K562 (cell line): ENCODE results near the gene TMEM204. TPM values are rescaled to one million over a fixed set of nuclear protein-coding genes. Genes with fewer than 3 reads are reported as not detected.

ENCODE experiments used
- ATAC-seq: fragments of 200-7000 bp; cut with Tn5 transposase; 3 replicates; pipeline ENCODE4 v1.9.1; 2020; ENCODE audit warnings: moderate library complexity
- BruUV-seq: library from RNA; stranded (reverse); fragments of 400-500 nt; replicated peaks from 2 replicates; lab custom pipeline; 2021; lab: Mats Ljungman, UMichigan
- CTCF ChIA-PET: fragments of 300-600 bp; formaldehyde crosslinking; extraction: SDS; loops from one replicate; lab custom pipeline; 2021; ENCODE audit warnings: low intra/inter-chr PET ratio; lab: Yijun Ruan, JAX
- POLR2A ChIA-PET: fragments of 300-600, 350-650 bp; sonication (Branson Sonifier 250); formaldehyde crosslinking; extraction: SDS; loops from one replicate; lab custom pipeline; 2021; ENCODE audit warnings: antibody characterized with exemption, inconsistent platforms; lab: Yijun Ruan, JAX
- DNase-seq, 4 experiments: peaks; one replicate each; pipeline versions ENCODE4 v3.0.0 to v3.0.0-alpha.2; 2011 to 2018; ENCODE audit warnings: low spot score in 3 of 4, mixed read lengths in 3 of 4; ENCODE audit errors: extremely low read depth in 1 of 4
- FAIRE-seq: peaks from 2 replicates; lab custom pipeline; 2011; peaks lifted over from hg19 to GRCh38; lab: Jason Lieb, UNC
- H2AFZ ChIP-seq: 2 replicates; pipeline ENCODE4 v1.6.0; 2011; ENCODE audit warnings: low read depth, low read length, control low read depth, inconsistent platforms
- H3K27ac ChIP-seq: fragments of 200-600 bp; 3 replicates; pipeline ENCODE4 v1.8.0; 2011; ENCODE audit warnings: low read depth, mild to moderate bottlenecking, control low read depth, inconsistent platforms, low read length, moderate library complexity, mixed read lengths; ENCODE audit errors: extremely low read depth
- H3K27me3 ChIP-seq, 2 experiments: fragments of 300-600 bp in 1 of 2; 2 replicates in 1 of 2; 3 replicates in 1 of 2; pipeline versions ENCODE4 v1.6.0 to v1.8.0; 2011; ENCODE audit warnings: inconsistent platforms in 2 of 2, low read length in 2 of 2, mild to moderate bottlenecking in 1 of 2, mixed read lengths in 1 of 2, moderate library complexity in 1 of 2; ENCODE audit not compliant: control insufficient read depth in 2 of 2, insufficient read depth in 2 of 2
- H3K36me3 ChIP-seq: fragments of 300-600 bp; 3 replicates; pipeline ENCODE4 v1.8.0; 2011; ENCODE audit warnings: mild to moderate bottlenecking, low read length, inconsistent platforms; ENCODE audit not compliant: control insufficient read depth, insufficient read depth
- H3K4me1 ChIP-seq, 2 experiments: fragments of 200-600 bp in 1 of 2; replicated peaks in 1 of 2; 2 replicates in 1 of 2; 3 replicates in 1 of 2; pipeline versions ENCODE4 v1.5.1 to v1.8.0; 2011; ENCODE audit warnings: inconsistent platforms in 2 of 2, low read length in 2 of 2, mild to moderate bottlenecking in 1 of 2, mixed read lengths in 1 of 2, moderate library complexity in 1 of 2; ENCODE audit not compliant: control insufficient read depth in 2 of 2, insufficient read depth in 2 of 2
- H3K4me2 ChIP-seq: 2 replicates; pipeline ENCODE4 v1.6.1; 2011; ENCODE audit warnings: low read length, control low read depth, inconsistent platforms, mixed read lengths; ENCODE audit not compliant: insufficient read depth
- H3K4me3 ChIP-seq: fragments of 200-600 bp; sonication (generic), shearing (Covaris generic); 2 replicates; pipeline ENCODE4 v1.5.1; 2016; ENCODE audit warnings: control low read depth, inconsistent platforms
- H3K79me2 ChIP-seq: fragments of 200-600 bp; 3 replicates; pipeline ENCODE4 v1.8.0; 2011; ENCODE audit warnings: low read length, inconsistent platforms; ENCODE audit not compliant: control insufficient read depth, insufficient read depth
- H3K9ac ChIP-seq, 2 experiments: 2 replicates each; pipeline versions ENCODE4 v1.6.0 to v1.6.1; 2011; ENCODE audit warnings: low read depth in 2 of 2, low read length in 2 of 2, control low read depth in 1 of 2, inconsistent platforms in 1 of 2, mild to moderate bottlenecking in 1 of 2, mixed read lengths in 1 of 2; ENCODE audit not compliant: insufficient read depth in 1 of 2
- H3K9me1 ChIP-seq: one replicate; pipeline ENCODE4 v1.6.0; 2011; ENCODE audit warnings: inconsistent platforms, mild to moderate bottlenecking, low read length, moderate library complexity; ENCODE audit not compliant: control insufficient read depth, insufficient read depth
- H3K9me3 ChIP-seq: replicated peaks from 2 replicates; pipeline ENCODE4 v1.5.1; 2011; ENCODE audit warnings: low read depth, low read length, inconsistent platforms; ENCODE audit not compliant: control insufficient read depth, insufficient read depth
- H4K20me1 ChIP-seq: replicated peaks from 2 replicates; pipeline ENCODE4 v1.6.1; 2011; ENCODE audit warnings: low read length, inconsistent platforms, mixed read lengths; ENCODE audit not compliant: control insufficient read depth, insufficient read depth
- MED1 ChIP-seq: sonication (generic); formaldehyde crosslinking; IDR thresholded peaks from 2 replicates; pipeline ENCODE4 v1.8.1; 2023; ENCODE audit warnings: missing genetic modification reagents, borderline replicate concordance
- NR1H2 ChIP-seq: sonication (generic); formaldehyde crosslinking; IDR thresholded peaks from 2 replicates; pipeline ENCODE4 v1.4.0; 2020; ENCODE audit warnings: mild to moderate bottlenecking, missing genetic modification reagents
- POLR2G ChIP-seq: fragments of 200-400 bp; formaldehyde crosslinking; IDR thresholded peaks from 2 replicates; pipeline ENCODE4 v1.6.1; 2017; ENCODE audit warnings: low read depth, mild to moderate bottlenecking, antibody characterized with exemption, low read length, moderate library complexity
- RBFOX2 ChIP-seq: fragments of 200-400 bp; formaldehyde crosslinking; IDR thresholded peaks from 2 replicates; pipeline ENCODE4 v1.6.1; 2017; ENCODE audit warnings: low read depth, mild to moderate bottlenecking, low read length, moderate library complexity
- RBM22 ChIP-seq: fragments of 200-400 bp; formaldehyde crosslinking; IDR thresholded peaks from 2 replicates; pipeline ENCODE4 v1.6.1; 2018; ENCODE audit warnings: low read length, low read depth; ENCODE audit not compliant: poor library complexity, severe bottlenecking
- SMARCE1 ChIP-seq: fragments of 450-650 bp; IDR thresholded peaks from 2 replicates; pipeline ENCODE4 v1.7.1; 2016; ENCODE audit warnings: mild to moderate bottlenecking
- TAF1 ChIP-seq: IDR thresholded peaks from 2 replicates; pipeline ENCODE4 v1.6.1; 2011; ENCODE audit warnings: mild to moderate bottlenecking, low read length, moderate library complexity; ENCODE audit not compliant: insufficient read depth, control insufficient read depth, severe bottlenecking; ENCODE audit errors: extremely low read depth
- ZNF24 ChIP-seq: fragments of 450-650 bp; IDR thresholded peaks from 2 replicates; pipeline ENCODE4 v1.6.1; 2016
- WGBS: fragments of 100-300 bp; shearing (Covaris generic); methylation state at CpG from one replicate; pipeline ENCODE4 v1.1.6; 2016; ENCODE audit warnings: low coverage, mixed read lengths; ENCODE audit not compliant: insufficient coverage; ENCODE audit errors: missing lambda C conversion rate; 5-methylcytosine and 5-hydroxymethylcytosine counted together
- in situ Hi-C: fragments of 300-500 bp; cut with MboI; formaldehyde crosslinking; loops from 4 replicates; pipeline ENCODE4 v1.15.0; 2018; ENCODE audit warnings: inconsistent platforms, mixed read lengths
- intact Hi-C: fragments of 100-400 bp; cut with micrococcal nuclease; formaldehyde crosslinking; loops from 2 replicates; pipeline ENCODE4 v1.14.2; 2022
- polyA plus RNA-seq, 8 experiments: library from polyadenylated mRNA; depleted of rRNA in 4 of 8; stranded (reverse) in 5 of 8; unstranded in 3 of 8; fragments of >200 nt; fragmentation: Nextera tagmentation in 2 of 8; fragmentation: Illumina TruSeq in 1 of 8; extraction: Ambion mirVana in 2 of 8; extraction: Trizol in 1 of 8; gene quantifications; 2 replicates each; pipeline versions ENCODE4 v1.2.1 to v1.2.3, GENCODE V29; 2011 to 2014; ENCODE audit warnings: inconsistent platforms in 1 of 8, missing spikeins in 1 of 8
- total RNA-seq, 7 experiments: library from RNA; depleted of rRNA in 6 of 7; stranded (reverse); fragments of >200 nt in 6 of 7; fragmentation: Illumina TruSeq in 2 of 7; extraction: Trizol in 2 of 7; gene quantifications; 2 replicates each; pipeline versions ENCODE4 v1.2.1 to v1.2.3, GENCODE V29; 2011 to 2021; ENCODE audit warnings: low replicate concordance in 1 of 7
- TF ChIP-seq, protein P1 (sequence below): fragments of 450-650 bp; IDR thresholded peaks from one replicate; pipeline ENCODE4 v1.6.1; 2018; ENCODE audit warnings: mild to moderate bottlenecking, moderate library complexity; ENCODE audit not compliant: partially characterized antibody
- TF ChIP-seq, protein P2 (sequence below): fragments of 250-450 bp; sonication (Bioruptor Pico); IDR thresholded peaks from 2 replicates; pipeline ENCODE4 v1.8.0; 2021; ENCODE audit warnings: borderline replicate concordance, mild to moderate bottlenecking, moderate library complexity; ENCODE audit not compliant: poor library complexity, severe bottlenecking
- TF ChIP-seq, protein P3 (sequence below): sonication (generic); formaldehyde crosslinking; IDR thresholded peaks from 2 replicates; pipeline ENCODE4 v1.9.0; 2022; ENCODE audit warnings: mild to moderate bottlenecking, missing genetic modification reagents
- TF ChIP-seq, protein P4 (sequence below): fragments of 450-650 bp; IDR thresholded peaks from 2 replicates; pipeline ENCODE4 v1.6.1; 2016; ENCODE audit warnings: borderline replicate concordance

The TMEM204 gene
- total and polyA plus RNA-seq, 9 of the 15 experiments (the other 6 are each of a cell fraction or from before 2014, with no cell fraction given): 0.04 to 0.18 TPM; not detected in 7

- in situ Hi-C loops: no loop called here
- DNase-seq (no peak), FAIRE-seq (no peak)
- Histone ChIP-seq H3K79me2 (no peaks in the 10 kb centered on the region), H3K9me1 (no peaks in the 10 kb centered on the region), H4K20me1 (no peaks in the 10 kb centered on the region), H3K27ac (no peak overlapping the region)
- POLR2A ChIA-PET: interaction anchor here (0.6 to 1.3 kb wide), 3 partner anchors 9 to 151 kb away, joined by 3 to 4 read pairs (median 4); no protein-coding TSS in a partner anchor
- TF ChIP-seq, protein P1, sequence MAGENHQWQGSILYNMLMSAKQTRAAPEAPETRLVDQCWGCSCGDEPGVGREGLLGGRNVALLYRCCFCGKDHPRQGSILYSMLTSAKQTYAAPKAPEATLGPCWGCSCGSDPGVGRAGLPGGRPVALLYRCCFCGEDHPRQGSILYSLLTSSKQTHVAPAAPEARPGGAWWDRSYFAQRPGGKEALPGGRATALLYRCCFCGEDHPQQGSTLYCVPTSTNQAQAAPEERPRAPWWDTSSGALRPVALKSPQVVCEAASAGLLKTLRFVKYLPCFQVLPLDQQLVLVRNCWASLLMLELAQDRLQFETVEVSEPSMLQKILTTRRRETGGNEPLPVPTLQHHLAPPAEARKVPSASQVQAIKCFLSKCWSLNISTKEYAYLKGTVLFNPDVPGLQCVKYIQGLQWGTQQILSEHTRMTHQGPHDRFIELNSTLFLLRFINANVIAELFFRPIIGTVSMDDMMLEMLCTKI: no peak
- TF ChIP-seq TAF1 (no peak), RBM22 (peak; percentile 15), MED1 (CRISPR knock-in tag) (no peak), RBFOX2 (peak; percentile 46; the same call in 1 of the 2 replicates), NR1H2 (CRISPR knock-in tag) (no peak), POLR2G (peak; percentile 53; the same call in 1 of the 2 replicates), ZNF24 (no peak), SMARCE1 (no peak)
- TF ChIP-seq, protein P2, sequence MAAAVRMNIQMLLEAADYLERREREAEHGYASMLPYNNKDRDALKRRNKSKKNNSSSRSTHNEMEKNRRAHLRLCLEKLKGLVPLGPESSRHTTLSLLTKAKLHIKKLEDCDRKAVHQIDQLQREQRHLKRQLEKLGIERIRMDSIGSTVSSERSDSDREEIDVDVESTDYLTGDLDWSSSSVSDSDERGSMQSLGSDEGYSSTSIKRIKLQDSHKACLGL: no peak
- TF ChIP-seq, protein P3, sequence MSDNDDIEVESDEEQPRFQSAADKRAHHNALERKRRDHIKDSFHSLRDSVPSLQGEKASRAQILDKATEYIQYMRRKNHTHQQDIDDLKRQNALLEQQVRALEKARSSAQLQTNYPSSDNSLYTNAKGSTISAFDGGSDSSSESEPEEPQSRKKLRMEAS: no peak
- TF ChIP-seq, protein P4, sequence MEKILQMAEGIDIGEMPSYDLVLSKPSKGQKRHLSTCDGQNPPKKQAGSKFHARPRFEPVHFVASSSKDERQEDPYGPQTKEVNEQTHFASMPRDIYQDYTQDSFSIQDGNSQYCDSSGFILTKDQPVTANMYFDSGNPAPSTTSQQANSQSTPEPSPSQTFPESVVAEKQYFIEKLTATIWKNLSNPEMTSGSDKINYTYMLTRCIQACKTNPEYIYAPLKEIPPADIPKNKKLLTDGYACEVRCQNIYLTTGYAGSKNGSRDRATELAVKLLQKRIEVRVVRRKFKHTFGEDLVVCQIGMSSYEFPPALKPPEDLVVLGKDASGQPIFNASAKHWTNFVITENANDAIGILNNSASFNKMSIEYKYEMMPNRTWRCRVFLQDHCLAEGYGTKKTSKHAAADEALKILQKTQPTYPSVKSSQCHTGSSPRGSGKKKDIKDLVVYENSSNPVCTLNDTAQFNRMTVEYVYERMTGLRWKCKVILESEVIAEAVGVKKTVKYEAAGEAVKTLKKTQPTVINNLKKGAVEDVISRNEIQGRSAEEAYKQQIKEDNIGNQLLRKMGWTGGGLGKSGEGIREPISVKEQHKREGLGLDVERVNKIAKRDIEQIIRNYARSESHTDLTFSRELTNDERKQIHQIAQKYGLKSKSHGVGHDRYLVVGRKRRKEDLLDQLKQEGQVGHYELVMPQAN: no peak
- TF ChIP-seq, all 486 proteins: peak for 3
- H3K4me2 ChIP-seq: no peak overlapping the region
- H3K4me1 ChIP-seq: peaks cover 0 to 43% of the 10 kb centered on the region in 2 experiments; a peak in 2 of 5 replicates
- ATAC-seq: no peak
- CTCF ChIA-PET: no interaction called here
- H3K36me3 ChIP-seq: peaks cover 48% of the 10 kb centered on the region; the same call in 1 of the 3 replicates
- H3K4me3 ChIP-seq: no peak overlapping the region
- H3K9ac ChIP-seq: no peak overlapping the region; a peak in 1 of 4 replicates
- H3K9me3 ChIP-seq: no peaks in the 10 kb centered on the region; the same call in 1 of the 2 replicates
- no TSS peak for BruUV-seq
- H2AFZ ChIP-seq: no peak overlapping the region
- WGBS: 92% methylated on average over 34 of the region's 44 CpGs
- H3K27me3 ChIP-seq: no peaks in the 10 kb centered on the region
- intact Hi-C loops: no loop called here
Measured at GRCh38 chr16:1509307-1510221, 23.9 kb upstream of the TMEM204 start.
